ENCODE measurements around the gene USP17L30.
"Not testable (repeated sequence)": the region's sequence is repeated elsewhere in the genome, so short reads cannot be mapped to it uniquely, and the experiment has no call there.

Gene USP17L30

GRCh38 chr4:9405774-9406173 lies 42.8 kb downstream of the USP17L30 start:
- not testable (repeated sequence) for H3K9ac ChIP-seq (ENCODE audit: low read depth, low read length); H3K4me1 ChIP-seq (ENCODE audit: insufficient read depth, low read length); H3K36me3 ChIP-seq (ENCODE audit: insufficient read depth, low read length); H3K9me3 ChIP-seq (ENCODE audit: control insufficient read depth, insufficient read depth, low read length)

- H3K9ac ChIP-seq (ENCODE audit: low read depth, low read length), result not testable (repeated sequence)
Measured at GRCh38 chr4:9406491-9406890, 43.6 kb downstream of the USP17L30 start.

GRCh38 chr4:9409793-9410192 lies 46.9 kb downstream of the USP17L30 start:
- no peaks in the 10 kb centered on the region for H3K9me3 ChIP-seq (ENCODE audit: control insufficient read depth, insufficient read depth, low read length)
- no peaks in the 10 kb centered on the region for H3K36me3 ChIP-seq (ENCODE audit: insufficient read depth, low read length)
- H3K4me1 ChIP-seq (ENCODE audit: insufficient read depth, low read length), result no peaks in the 10 kb centered on the region
- no peak overlapping the region for H3K9ac ChIP-seq (ENCODE audit: low read depth, low read length)

More at GRCh38 chr4:9406491-9406890, 43.6 kb downstream of the USP17L30 start:
- H3K4me1 ChIP-seq (ENCODE audit: insufficient read depth, low read length); H3K9me3 ChIP-seq (ENCODE audit: control insufficient read depth, insufficient read depth, low read length); H3K36me3 ChIP-seq (ENCODE audit: insufficient read depth, low read length): not testable (repeated sequence)
